Left colon (tissue), 2 donors: ENCODE measurements around the gene NPHS1. TPM values are rescaled to one million over a fixed set of nuclear protein-coding genes. Genes with fewer than 3 reads are reported as not detected.
A peak's percentile ranks its signal among the peaks of the same experiment; 100 is the strongest.
"Not testable (repeated sequence)": the region's sequence is repeated elsewhere in the genome, so short reads cannot be mapped to it uniquely, and the experiment has no call there.

Source experiments
- ATAC-seq: fragments of 200-7000 bp; cut with Tn5 transposase; one replicate; pipeline ENCODE4 v1.9.1; 2020; ENCODE audit warnings: mild to moderate bottlenecking, moderate library complexity
- DNase-seq, 2 donors: peaks; one replicate each; pipeline ENCODE4 v3.0.0-alpha.2; 2020
- intact Hi-C, 2 donors: fragments of 100-400 bp; cut with DNase I in 1 of 2; cut with micrococcal nuclease in 1 of 2; formaldehyde crosslinking; loops; one replicate each; pipeline versions ENCODE4 v1.11.2 to v1.14.0; 2022; cut with DNase I, micrococcal nuclease
- long read RNA-seq: library from polyadenylated mRNA; unstranded; transcript quantifications from one replicate; pipeline ENCODE4 v2.0.0, GENCODE V29; 2021
- total RNA-seq, 2 donors: library from RNA; stranded (reverse); fragmentation: NEBNext Ultra II Directional; extraction: Animal tissue kit (Norgen Biotek cat#: 25700); gene quantifications; one replicate each; pipeline ENCODE4 v1.2.1, GENCODE V29; 2021
- donor health status: DM: no; HTN: no; CAD: no.
- donor health status: DM: yes; HTN: yes; CAD: no.

The NPHS1 gene, protein sequence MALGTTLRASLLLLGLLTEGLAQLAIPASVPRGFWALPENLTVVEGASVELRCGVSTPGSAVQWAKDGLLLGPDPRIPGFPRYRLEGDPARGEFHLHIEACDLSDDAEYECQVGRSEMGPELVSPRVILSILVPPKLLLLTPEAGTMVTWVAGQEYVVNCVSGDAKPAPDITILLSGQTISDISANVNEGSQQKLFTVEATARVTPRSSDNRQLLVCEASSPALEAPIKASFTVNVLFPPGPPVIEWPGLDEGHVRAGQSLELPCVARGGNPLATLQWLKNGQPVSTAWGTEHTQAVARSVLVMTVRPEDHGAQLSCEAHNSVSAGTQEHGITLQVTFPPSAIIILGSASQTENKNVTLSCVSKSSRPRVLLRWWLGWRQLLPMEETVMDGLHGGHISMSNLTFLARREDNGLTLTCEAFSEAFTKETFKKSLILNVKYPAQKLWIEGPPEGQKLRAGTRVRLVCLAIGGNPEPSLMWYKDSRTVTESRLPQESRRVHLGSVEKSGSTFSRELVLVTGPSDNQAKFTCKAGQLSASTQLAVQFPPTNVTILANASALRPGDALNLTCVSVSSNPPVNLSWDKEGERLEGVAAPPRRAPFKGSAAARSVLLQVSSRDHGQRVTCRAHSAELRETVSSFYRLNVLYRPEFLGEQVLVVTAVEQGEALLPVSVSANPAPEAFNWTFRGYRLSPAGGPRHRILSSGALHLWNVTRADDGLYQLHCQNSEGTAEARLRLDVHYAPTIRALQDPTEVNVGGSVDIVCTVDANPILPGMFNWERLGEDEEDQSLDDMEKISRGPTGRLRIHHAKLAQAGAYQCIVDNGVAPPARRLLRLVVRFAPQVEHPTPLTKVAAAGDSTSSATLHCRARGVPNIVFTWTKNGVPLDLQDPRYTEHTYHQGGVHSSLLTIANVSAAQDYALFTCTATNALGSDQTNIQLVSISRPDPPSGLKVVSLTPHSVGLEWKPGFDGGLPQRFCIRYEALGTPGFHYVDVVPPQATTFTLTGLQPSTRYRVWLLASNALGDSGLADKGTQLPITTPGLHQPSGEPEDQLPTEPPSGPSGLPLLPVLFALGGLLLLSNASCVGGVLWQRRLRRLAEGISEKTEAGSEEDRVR (N-terminal part only)
- not detected for total RNA-seq
- long read RNA-seq = 0 reads

DNA sequence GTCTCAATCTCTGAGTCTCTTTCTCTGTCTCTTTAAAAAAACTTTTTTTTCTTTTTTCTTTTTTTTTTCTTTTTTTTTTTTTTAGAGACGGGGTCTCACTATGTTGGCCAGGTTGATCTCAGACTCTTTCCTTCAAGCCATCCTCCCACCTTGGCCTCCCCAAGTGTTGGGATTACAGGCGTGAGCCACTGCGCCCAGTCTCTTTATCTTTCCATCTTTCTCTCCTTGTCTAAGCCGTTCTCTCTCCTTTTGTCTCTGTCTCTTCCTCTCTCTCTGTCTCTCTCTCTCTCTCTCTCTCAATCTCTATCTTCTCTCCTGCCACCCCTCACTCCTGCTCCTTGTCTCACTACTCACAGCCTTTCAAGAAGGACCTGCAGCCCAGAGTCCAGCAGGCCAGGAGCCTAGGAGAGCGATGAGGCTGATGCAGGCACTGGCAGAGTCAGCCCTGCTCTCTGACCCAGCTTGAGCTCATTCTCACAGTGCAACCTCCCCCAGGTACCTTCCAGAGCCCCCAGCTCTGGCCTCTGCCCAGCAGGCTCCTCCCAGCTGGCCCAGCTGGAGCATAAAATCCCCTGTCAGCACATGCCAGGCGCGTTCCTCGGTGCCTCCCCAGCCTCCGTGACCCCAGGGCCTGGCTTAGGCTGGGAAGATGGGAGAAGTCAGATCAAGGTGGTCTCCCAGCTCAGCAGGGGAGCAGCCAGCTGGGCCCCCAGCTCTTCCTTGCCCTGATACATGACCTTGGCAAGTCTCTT is at the start of gene NPHS1:
Gene NPHS1, minus strand, starts transcription at position 476 of the 752 bp plus-strand sequence. CDS start 667 bp downstream, outside the sequence.
- no peak for DNase-seq
- no peak for ATAC-seq
- intact Hi-C loops = no loop called here

DNA sequence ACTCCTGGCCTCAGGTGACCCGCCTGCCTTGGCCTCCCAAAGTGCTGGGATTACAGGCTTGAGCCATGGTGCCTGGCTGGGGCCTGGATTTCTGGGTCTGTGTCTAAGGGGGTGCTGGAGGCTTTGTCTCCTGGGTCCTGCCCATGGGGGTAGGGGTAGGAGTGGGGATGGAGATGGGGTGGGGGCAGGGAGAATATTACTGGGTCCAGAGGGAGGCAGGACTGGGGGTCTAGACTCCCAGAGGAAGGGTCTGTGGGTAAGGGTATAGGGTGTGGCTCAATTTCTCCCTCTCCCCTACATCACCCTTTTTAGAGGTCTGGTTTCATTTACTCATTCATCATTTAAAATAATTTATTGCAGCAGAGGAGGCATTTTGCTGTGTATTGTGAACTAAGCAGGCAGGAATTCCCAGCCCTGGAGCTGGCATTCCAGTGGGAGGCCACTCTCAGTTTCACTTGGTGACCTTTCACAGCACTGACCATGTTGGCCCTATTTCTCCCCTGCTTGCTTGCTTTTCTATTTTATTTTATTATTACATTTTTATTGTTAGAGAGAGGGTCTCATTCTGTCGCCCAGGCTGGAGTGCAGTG is 48.8 kb upstream of the NPHS1 start:
- DNase-seq (no peak), ATAC-seq (no peak)
- intact Hi-C loops = no loop called here

DNA sequence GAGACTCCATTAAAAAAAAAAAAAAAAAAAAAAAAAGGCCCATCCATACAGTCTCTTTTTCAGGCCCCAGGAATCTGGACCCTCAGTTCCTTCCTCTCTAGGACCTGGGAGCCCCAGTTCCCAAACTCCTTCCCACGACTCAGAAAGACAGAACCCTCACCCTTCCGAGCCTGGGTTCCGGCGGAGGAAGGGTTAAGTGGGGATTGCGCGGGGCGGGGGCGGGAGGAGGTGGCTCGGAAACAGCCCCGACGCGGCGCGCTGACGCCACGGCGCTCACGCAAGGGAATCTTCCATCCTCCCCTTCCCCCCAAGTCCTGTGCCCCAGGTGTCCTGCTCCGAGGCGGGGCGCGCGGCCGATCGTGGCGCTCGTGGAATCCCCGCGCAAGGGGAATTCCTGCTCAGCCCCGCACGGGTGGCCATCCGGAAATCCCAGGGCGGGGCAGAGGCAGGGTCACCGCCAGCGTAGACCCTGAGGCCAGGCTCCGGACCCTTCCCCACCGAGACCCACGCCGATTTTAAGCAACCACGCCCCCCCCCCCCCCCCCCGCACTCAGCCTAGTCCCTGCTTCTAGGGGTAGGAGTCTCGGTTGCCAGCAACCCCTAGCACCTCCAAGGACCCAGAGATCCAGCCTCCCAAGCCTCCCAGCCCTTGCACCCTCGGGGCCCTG is 47.4 kb upstream of the NPHS1 start:
- peak; percentile 92 for ATAC-seq
- intact Hi-C loops = loop anchor here in 1 of 2 donors (2.0 kb wide), 1 partner anchor 31 kb away; no protein-coding TSS in a partner anchor

DNA sequence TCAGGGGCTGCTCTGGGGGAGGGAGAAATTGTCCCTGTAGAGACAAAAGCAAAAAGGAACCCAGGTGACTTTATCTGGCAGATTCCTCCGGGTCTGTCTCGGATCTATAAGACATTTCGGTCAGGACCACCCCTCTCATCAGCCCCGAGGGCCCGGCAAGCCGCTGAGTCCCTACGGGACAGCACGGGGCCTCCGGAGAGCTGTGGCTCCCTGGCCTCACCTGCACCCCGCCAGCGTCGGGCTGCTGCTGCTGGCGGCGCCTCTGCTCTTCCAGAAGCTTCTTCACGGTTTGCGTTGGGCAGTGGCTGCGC is 46.1 kb upstream of the NPHS1 start:
- peak; percentile 16 for ATAC-seq
- DNase-seq = no peak
- intact Hi-C loops = loop anchor here in 1 of 2 donors (2.0 kb wide), 1 partner anchor 32 kb away; no protein-coding TSS in a partner anchor

More for the DNA sequence above, 47.4 kb upstream of the NPHS1 start:
- DNase-seq = peak; percentile 87 to 91

DNA sequence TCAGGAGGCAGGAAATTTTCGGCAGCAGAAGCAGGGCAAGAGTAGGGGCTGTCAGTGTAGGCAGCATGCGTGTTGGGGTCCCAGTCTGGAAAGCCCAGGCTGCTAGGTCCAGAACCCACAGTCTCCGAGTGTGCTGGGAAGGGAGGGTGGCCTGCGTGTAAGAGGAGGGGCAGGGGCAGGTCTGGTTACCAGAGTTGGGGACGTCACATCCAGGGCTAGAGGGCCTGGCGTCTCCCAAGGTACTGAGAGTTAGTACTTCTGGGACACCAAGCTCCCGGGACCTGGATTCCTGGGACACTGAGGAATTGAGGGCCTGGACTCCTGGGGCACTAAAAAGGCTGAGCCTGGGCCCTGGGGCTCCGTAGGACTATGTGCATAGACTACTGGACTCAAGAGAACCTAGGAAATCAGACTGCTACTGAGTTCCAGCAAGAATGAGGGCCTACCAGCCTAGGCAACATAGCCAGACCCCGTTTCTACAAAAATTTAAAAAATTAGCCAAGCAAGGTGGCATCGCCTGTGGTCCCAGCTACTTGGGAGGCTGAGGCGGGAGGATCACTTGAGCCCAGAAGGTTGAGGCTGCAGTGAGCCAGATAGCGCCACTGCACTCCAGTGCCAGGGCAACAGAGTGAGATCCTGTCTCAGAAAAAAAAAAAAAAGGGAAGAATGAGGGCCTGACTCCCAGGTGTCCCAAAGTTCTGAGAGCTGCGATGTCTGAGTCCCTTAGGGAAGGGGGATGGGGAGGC is 45.6 kb upstream of the NPHS1 start:
- ATAC-seq (no peak), DNase-seq (no peak)
- intact Hi-C loops = loop anchor here in 1 of 2 donors (2.0 kb wide), 1 partner anchor 33 kb away; no protein-coding TSS in a partner anchor

DNA sequence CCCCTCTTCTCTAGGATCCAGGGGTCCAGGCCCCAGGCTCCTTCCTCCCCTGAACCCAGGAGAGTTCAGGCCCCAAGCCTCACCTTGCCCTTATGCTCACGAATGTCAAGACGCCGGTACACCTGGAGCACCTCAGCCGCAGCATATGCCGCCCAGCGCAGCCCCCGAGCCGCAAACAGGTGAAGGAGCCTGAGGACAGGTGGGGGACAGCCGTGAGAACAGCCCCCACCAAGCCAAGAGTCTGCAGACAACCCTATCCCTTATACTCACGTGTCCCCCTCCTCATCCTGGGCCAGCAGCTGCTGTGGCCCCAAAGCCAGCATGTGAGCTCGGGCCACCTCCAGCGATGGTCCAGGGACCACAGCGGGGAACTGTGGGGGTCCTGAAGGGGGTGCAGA is 44.3 kb upstream of the NPHS1 start:
- intact Hi-C loops = no loop called here
- DNase-seq (no peak), ATAC-seq (no peak)

DNA sequence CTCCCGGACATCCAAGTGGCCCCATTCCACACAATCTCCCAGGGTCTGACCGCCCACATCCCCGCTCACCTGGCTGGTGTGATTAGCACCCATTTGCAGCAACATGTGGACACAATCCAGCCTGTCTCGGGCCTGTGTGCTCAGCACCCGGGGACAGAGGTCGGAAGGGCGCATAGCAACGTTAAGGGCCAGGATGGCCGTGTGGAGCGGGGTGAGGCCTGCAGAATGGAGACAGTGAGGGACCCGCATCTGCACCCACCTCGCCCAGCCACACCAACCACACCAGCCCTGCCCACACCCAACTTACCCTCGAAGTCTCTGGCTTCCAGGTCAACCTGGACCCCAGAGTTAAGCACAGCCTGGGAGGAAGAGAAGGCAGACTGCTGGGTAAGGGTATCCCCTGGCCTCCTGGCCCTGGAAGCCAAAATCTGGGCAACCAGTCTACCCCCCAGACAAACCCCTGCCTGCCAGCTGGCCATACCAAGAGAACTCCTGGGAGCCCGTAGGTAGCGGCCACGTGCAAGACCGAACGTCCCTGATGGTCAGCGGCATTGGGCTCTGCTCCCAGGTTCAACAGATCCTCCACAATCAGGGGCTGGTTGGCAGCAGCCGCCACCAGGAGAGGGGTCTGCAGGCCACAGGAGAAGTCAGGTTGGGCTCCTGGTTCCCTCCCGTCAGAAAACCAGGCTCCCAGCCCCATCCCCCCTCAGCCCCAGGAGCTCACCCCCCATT is 43.8 kb upstream of the NPHS1 start:
- intact Hi-C loops = no loop called here
- ATAC-seq = no peak
- DNase-seq = no peak

DNA sequence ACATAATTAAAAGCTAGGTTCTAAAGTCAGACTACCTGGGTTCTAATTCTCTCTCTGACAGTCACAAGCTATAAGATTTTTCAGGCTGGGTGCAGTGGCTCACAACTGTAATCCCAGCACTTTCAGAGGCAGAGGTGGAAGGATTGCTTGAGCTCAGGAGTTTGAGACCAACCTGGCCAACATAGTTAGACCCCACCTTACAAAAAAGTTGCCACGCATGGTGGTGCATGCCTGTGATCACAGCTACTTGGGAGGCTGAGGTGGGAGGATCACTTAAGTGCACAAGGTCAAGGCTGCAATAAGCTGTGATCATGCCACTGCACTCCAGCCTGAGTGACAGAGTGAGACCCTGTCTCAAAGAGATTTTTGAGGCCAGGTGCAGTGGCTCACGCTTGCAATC is 42.0 kb upstream of the NPHS1 start:
- DNase-seq (no peak), ATAC-seq (no peak)
- intact Hi-C loops = no loop called here

DNA sequence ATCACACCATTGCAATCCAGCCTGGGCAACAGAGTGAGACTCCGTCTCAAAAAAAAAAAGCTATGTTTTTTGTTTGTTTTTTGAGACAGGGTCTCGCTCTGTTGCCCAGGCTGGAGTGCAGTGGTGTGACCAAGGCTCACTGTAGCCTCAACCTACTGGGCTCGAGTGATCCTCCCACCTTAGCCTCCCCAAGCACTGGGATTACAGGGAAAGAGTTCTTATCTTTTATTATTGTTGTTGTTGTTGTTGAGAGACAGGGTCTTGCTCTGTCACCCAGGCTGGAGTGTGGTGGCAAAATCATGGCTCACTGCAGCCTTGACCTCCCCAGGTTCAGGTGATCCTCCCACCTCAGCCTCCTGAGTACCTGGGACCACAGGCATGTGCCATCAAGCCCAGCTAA is 39.5 kb upstream of the NPHS1 start:
- intact Hi-C loops, ATAC-seq, DNase-seq: not testable (repeated sequence)

DNA sequence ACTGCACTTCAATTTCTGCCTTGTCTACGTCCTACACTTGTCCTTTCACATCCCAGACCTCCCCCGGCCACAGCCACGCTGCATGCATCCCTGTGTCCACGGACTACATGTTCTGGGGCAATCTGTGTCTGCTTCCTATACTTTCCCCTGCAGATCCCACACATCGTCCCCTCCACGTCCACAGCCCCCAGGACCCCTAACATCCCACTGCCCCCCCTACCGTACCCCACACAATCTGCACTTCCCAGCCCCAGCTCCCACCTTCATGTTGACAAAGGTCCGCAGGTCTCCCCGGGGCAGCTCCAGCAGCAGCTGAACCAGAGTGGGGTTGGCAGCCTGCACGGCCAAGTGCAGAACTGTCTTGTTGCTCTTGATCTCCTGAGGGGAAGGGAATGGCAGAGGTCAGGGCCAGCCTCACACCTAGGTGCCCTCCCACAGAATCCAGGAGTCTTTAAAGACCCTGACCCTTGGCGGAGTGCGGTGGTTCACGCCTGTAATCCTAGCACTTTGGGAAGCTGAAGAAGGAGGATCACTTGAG is 37.9 kb upstream of the NPHS1 start:
- no peak for ATAC-seq
- intact Hi-C loops = no loop called here
- DNase-seq = no peak

DNA sequence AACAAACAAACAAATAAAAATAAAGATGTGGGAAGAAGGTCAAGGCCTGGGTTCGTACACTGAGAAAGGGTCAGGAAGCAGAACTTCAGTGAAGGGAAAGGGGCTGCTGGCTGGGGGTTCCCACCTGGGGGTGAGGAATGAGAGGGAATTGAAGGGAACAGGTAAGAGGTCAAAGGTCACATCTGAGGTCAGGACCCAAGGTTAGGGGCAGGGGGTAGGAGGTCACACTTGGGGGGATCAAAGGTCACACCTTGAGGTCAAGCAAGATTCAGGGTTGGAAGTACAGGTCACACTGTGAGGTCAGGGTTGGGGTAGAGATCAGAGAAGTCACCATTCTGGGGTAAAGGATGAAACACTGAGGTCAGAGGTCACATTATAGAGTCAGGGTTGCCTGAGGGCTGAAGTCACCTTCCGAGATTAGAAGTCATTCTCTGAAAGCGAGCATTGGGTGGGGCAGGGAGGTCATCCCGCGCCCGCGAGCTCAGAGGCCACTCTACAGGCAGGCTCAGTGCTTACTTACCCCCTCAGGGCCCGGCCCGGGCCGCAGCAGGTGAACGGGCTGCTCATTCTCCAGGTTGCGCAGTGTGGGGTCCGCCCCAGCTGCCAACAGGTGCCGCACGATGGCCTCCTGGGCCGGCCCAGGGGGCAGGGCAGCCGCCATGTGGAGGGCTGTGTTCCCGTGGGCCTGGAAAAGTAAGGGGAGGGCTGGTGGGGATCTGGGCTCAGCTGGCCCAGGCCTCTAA is 37.2 kb upstream of the NPHS1 start:
- ATAC-seq = no peak

DNA sequence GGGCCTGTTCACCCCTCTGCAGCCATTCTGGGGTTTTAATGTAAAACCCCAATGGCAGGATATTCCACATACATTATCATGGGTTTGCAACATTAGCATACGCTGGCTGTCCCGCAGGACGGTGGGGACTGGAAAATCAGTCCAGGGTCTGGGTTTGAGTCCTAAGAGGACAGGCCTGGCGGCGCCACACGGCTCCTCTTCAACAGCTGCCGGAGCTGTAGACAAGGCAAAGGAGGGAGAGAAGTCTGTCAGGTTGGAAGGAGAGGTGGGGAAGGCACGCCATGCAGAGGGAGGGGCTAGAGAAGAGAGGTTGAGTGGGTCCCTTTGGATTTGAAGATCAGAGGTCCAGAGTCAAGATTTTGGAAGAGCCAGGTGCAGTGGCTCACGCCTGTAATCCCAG is 36.1 kb upstream of the NPHS1 start:
- intact Hi-C loops = no loop called here
- ATAC-seq (no peak), DNase-seq (no peak)

More for the DNA sequence above, 37.2 kb upstream of the NPHS1 start:
- intact Hi-C loops = no loop called here
- no peak for DNase-seq

DNA sequence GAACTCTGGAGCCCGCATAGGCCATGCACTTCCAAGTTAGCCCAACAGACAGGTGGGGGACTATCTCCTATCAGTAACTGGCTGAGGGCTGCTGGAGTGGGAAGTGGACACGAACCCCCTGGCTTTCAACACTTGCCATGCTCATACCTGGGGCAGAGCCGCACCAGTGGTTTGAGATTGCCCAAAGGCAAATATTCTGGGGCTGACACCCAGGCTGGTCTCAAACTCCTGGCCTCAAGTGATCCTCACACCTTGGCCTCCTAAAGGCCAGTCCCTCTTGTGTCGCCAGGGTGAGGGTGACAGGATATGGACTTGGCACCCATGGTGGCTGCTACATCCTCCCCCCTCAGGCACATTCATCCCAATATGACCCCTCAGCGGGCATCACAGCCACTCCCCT is 34.9 kb upstream of the NPHS1 start:
- ATAC-seq (no peak), DNase-seq (no peak)
- intact Hi-C loops = no loop called here

DNA sequence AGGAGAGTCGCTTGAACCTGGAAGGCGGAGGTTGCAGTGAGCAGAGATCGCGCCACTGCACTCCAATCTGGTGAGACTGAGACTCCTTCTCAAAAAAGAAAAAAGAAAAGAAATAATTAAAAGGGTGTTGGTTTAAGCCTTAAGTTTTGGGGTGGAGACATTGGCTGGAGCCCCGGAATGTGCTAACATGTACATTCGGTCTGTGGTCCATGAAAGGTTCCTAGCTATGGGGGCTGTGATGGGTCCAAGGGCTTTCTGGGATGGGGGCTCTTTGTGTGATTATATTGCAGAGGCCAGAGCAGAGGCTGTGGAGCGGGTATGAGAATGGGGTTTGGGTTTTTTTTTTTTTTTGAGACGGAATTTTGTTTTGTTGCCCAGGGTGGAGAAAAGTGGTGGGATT is 33.6 kb upstream of the NPHS1 start:
- ATAC-seq = no peak
- intact Hi-C loops = no loop called here
- DNase-seq = no peak

DNA sequence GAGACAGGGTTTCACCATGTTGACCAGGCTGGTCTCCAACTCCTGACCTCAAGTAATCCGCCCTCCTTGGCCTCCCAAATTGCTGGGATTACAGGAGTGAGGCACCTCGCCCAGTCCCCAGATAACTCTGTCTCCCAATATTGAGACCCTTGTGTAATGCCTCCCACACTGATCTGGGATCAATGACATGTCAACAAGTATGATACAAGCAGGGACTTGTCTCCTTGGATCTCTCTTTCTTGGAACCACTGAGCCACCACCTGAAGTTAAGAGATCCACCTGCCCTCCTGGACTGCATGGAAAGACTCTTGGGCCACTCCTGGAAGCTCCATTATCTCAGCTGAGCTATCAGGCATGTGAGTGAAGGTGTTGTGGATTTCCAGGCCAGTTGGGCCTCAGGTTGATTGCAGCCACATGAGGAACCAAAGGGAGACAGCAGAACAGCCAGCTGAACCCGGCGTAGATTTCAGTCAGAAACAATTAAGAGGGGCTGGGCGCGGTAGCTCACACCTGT is 33.0 kb upstream of the NPHS1 start:
- ATAC-seq (no peak), DNase-seq (no peak)
- intact Hi-C loops = no loop called here
